Measurements from ENCODE around the gene VPS16.

DNA sequence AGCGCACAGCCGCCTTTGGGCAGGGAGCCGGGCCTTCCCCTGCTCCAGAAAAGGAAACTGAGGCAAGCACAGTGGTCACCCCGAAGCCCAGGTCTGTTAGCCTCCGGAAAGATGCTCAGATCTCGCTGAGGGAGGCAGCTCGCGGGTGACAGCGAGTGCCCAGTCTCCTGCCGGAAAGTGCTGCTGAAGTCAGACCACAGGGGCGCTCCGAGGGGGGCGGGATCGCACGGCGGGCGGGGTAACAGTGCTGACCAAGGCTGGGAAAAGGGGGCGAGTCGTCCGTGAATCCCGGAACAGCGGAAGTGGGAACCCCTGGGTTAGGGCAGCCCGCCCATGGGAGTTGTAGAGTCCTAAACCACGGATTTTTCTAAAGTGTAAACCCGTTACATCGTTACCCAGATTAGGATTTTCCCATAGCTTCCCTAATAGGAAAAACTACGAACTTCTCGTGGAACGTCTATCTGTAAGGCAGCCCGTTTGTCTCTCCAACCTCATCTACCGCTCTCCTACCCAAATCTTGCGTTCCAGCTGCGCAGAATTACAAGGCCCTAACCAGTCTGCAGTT lies 504 bp downstream of the VPS16 start:
- no peak for TF ChIP-seq CTCF (IDR thresholded peaks at IDR 0.05; ENCODE audit: insufficient read depth, low read depth, low read length)
- no peak for TF ChIP-seq EZH2 (IDR thresholded peaks at IDR 0.05; ENCODE audit: insufficient read depth, low read length)

Data from astrocyte (in vitro differentiated cells and primary cell).